ENCODE data around the gene CMSS1.

GRCh38 chr3:100088735-100089368 lies 271.2 kb downstream of the CMSS1 start:
- no peak for TF ChIP-seq POLR2A (IDR thresholded peaks at IDR 0.05)
- TF ChIP-seq, protein P1, sequence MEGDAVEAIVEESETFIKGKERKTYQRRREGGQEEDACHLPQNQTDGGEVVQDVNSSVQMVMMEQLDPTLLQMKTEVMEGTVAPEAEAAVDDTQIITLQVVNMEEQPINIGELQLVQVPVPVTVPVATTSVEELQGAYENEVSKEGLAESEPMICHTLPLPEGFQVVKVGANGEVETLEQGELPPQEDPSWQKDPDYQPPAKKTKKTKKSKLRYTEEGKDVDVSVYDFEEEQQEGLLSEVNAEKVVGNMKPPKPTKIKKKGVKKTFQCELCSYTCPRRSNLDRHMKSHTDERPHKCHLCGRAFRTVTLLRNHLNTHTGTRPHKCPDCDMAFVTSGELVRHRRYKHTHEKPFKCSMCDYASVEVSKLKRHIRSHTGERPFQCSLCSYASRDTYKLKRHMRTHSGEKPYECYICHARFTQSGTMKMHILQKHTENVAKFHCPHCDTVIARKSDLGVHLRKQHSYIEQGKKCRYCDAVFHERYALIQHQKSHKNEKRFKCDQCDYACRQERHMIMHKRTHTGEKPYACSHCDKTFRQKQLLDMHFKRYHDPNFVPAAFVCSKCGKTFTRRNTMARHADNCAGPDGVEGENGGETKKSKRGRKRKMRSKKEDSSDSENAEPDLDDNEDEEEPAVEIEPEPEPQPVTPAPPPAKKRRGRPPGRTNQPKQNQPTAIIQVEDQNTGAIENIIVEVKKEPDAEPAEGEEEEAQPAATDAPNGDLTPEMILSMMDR (IDR thresholded peaks at IDR 0.05): no peak

Data from uterus (tissue), 2 donors.